GM15510 (cell line): Measurements from ENCODE around the gene SPATA46.

Experiments used
- POLR2A ChIP-seq: IDR thresholded peaks from 3 replicates; pipeline ENCODE4 v1.6.1; 2011; ENCODE audit warnings: borderline replicate concordance; ENCODE audit not compliant: insufficient read length; ENCODE audit errors: extremely low read depth

Gene SPATA46

GRCh38 chr1:162397943-162398560 is 21.4 kb upstream of the SPATA46 start:
- no peak for TF ChIP-seq POLR2A

DNA sequence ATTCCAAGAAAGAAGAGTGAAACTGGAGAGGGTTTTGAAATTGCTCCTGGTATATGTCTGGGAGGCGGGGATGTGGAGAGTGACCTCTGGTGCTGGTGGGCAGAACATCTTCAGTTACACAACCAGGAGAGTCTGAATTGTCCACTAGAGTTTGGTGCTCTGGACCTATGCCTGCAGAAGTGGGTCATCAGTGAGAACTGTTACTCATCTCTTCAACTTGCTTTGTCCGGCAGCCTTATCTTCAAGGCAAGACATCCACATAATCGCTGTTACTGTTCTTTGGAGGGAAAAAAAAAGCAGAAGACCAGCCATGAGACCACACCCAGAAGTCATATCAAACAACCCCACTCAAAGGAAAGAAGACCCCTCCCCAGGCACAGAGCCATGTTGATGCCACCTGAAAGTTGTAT is 20.4 kb upstream of the SPATA46 start:
- TF ChIP-seq POLR2A, result no peak

DNA sequence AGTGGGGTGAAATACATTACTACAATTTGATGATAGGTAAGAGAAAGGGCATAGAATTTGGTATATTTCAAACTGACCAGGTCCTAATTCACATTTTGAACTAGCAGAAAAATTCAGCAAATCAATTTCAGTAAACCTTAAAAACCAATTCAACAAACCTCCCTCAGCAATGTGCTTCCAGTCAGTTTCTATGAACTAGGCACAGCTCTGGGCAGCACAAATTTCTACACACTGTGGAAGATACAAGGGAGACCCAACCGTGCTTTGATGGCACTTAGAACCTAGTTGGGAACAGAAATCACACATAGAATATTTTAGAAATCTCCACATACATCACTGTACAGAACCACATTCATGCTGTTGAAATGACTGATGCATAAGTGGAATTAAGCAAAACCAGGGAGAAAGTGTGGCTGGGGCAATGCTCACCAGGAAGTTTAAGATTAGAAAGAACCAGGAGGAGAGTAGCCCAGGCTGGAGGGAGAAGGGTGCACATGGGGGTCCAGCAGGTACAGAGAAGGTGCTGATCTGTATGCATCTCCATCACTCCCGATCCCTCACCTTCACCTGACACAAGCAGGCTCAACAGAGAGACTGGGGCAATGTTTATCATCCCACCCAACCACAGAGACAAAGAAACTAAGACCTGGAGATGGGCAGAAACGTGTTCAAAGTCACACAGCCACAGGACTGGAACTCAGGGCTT is 19.7 kb upstream of the SPATA46 start:
- TF ChIP-seq POLR2A, result no peak

DNA sequence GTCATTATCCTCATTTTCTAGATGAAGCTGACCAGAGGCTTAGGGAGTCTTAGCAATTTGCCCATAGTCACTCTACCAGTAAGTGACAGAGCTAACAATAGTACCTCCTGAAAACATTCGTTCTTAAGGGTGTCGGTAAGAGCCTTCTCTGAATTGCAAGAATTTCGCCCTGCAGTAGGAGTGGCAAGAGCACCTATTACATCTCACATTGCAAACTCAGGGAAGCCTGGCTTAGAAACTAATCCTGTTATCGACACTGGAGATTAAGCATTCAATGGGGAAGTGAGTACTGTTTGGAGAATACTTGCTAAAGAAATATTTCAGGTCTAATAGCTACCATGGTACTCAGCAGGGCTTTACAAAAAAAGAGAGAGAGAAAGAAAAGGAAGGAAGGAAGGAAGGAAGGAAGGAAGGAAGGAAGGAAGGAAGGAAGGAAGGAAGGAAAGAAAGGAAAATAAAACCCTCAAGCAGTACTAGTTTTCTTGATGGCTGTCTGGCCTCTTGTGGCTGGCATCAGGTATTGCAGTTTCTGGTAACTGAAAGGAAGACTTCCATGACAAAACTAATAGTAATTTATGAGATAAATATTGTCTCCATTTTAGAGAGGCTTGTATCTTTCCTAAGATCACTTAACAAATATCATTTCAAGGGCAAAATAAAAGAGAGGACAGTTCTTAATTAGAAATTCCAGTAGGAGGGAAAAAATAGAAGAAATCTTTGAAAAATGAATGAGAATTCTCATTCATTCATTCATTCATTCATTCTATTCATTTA is 15.3 kb upstream of the SPATA46 start:
- no peak for TF ChIP-seq POLR2A

DNA sequence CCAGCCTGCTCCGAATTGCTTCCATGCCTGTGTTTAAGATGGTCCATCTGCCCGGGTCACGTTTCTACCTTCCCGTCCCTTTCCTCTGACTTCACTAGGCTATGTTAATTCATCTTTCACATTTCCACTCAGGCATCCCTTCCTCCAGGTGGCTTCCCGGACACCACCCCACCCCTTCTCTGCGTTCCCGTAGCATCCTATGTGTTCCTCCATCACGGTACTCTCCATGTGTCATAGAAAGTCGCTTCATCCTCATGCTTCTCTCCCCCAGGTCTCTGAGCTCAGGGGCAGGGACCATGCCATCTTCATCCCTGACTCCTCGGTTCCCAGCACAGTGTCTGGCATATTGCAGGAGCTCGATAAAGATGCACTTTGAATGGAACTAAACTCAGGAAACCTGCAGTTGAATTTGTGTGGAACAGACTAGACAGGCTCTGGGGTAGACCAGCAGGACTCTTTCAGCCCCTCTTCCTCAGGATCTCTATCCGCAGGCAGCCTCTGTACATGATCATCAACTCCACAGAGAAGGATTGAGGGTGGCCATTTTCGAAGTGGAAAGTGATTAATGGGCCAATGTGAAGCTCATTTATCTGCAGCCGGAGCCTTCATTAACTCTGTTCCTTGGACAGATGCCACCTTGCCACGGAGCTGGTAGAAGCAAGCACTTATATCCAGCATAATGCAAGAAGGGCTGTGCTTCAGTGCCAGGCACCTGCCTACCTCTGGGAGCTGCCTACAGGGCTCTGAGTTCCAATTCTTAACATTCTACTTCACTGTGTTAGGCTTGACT is 13.9 kb upstream of the SPATA46 start:
- TF ChIP-seq POLR2A, result no peak

DNA sequence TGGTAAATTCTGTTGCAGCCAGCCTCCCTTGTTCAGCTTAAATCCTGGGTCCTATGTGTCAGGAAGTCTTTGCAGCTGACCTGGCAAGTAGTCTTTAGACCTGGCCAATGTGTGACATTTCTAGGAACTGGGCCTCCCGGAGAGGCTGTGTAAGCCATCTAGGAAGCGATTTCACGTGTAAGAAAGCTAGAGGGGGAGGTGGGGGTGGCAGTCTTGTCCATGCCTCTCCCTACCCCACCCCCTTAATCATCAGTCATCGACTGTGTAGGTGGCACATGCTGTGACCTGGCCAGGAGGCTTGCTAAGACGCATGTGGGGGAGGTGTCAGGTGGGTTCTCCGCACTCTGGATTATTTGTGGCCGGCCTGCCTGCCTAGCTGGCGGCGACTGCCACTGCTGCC is 13.3 kb upstream of the SPATA46 start:
- TF ChIP-seq POLR2A, result no peak

GRCh38 chr1:162389021-162389818 is 12.6 kb upstream of the SPATA46 start:
- TF ChIP-seq POLR2A, result no peak

- TF ChIP-seq POLR2A, result no peak
Observed at GRCh38 chr1:162388615-162389014, 12.0 kb upstream of the SPATA46 start.

DNA sequence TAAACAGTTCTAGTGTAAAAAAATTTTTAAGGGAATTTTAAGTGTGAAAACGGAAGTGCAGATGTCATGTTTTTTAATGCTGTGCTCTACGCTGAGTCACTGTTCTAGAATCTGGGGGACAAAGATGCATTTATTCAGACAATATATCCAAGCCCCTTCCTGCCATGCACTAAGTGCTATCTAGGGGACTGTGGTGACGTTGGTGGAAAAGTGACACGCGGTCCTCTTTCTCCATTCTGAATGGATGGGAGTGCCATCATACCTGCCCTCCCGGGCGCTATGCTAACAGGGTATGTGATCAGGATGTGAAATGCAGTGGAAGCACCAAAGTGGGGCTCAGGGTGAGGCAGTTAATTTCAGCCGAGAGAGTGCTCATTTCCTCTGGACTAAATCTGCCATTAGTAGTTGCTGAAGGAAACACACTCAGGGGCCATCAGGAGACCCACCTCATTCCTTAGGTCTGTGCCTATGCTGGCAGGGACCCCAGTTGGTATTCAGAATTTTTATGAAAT is 11.5 kb upstream of the SPATA46 start:
- TF ChIP-seq POLR2A, result no peak

DNA sequence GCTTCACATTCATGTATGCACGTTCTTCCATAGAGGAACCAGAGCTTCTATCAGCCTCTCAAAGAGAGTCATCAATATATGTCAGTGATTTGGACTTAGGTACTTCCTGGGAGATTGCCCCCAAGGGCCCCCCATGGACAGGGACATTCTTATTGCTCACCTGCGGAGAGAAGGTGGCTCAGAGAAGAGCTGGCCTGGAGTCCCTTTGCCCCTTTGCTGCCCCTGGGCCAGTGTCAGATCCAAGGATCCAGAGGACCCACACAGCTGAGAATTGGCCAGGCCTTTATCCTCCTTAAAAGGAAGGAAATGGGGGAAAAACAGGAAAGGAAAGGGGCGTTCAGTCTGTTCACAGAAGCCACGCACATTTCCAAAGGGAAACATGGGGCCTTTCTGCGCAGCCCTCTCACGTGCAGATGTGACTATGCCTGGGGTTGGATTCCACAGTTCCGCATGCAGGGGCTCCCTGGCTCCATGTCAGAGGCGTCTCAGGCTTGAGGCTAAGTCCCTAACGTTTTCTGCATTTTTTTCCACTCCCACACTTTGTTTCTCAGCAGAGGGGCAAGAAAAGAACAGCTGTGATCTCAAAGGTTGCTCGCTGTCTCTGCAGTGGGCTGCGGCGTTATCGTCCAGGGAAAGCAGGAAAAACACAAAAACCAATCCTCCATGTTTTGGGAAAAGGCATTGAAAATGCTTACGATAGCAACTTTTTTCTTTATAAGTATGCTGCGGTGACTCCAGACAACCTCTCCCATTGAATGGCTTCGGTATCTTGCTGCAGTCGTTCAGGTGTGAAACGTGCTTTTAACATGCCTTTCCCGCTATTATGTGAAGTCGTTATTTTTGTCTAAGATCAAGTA is 10.8 kb upstream of the SPATA46 start:
- no peak for TF ChIP-seq POLR2A

DNA sequence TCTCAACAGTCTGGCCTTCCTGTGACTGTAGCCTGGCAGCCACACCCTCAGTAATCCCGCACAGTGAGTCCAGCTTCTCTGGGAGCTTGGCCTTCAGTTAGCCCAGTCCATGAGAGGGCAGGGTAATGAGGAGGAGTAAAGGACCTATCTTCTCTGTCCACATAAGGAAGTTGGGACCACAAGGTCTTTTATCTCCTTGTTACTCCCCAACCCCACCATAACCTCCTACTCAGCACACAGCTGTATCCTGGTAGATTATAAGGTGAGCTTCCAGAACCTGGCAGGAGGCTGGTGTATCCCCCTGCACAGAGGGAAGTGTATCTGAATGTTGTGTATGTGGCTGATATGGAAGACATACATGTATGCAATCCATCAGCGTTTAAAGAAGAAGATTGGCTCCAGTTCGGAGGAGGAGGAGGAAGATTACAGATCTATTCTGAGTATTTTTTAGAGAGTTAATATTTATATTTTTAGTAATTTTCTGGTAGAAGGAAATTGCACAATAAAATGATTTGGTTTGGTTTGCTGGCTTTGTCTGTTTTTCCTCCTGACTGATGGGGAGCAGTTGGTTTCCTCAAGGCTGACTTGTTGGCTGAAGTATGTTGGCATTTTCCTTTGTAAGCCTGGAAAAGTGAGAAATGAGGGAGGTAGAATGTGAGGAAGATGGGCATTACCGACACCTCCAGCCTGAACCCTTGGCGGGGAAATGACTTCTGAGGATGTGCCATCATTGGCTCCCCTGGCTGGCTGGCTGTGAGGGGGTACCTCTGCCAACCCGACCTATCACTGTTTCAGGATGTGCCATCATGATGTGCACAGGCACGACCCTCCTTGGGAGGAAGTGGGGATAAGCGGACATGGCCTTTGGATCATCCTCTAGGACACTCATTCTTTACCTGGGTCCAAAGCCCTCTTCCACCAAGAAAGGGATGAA is 9.9 kb upstream of the SPATA46 start:
- no peak for TF ChIP-seq POLR2A

GRCh38 chr1:162385702-162386101 is 9.0 kb upstream of the SPATA46 start:
- TF ChIP-seq POLR2A, result no peak
